ENCODE results near the gene LHFPL6. TPM values are rescaled to one million over a fixed set of nuclear protein-coding genes. Genes with fewer than 3 reads are reported as not detected.

LHFPL6 gene
- total and polyA plus RNA-seq, 10 donors = 6.9 to 49.0 (median 30.5) TPM

GRCh38 chr13:39505151-39505550 lies 97.8 kb downstream of the LHFPL6 start:
- no peaks in the 10 kb centered on the region for H3K27me3 ChIP-seq (replicated peaks in 1 of 7)
- intact Hi-C loops (cut with DNase I; ENCODE audit: low total_unique reads) = no loop called here
- TF ChIP-seq POLR2AphosphoS5 (IDR thresholded peaks at IDR 0.05) = no peak
- TF ChIP-seq CTCF (IDR thresholded peaks at IDR 0.05 in 8 of 11, conservative IDR thresholded peaks at IDR 0.05 in 3 of 11) = no peak
- H3K27ac ChIP-seq = no peak overlapping the region
- no peaks in the 10 kb centered on the region for H3K36me3 ChIP-seq
- no peak for DNase-seq
- H3K4me3 ChIP-seq = no peak overlapping the region
- 77 to 86% (median 79%) methylated on average over 5 of the region's 5 CpGs for WGBS, 5 donors
- H3K9me3 ChIP-seq = peaks cover 0 to 3% (median 0%) of the 10 kb centered on the region in 8 donors
- H3K4me1 ChIP-seq = peaks cover 0 to 6% (median 0%) of the 10 kb centered on the region in 6 donors

- Histone ChIP-seq H3K4me1 (peaks cover 0 to 6% (median 0%) of the 10 kb centered on the region in 6 donors), H3K4me3 (no peak overlapping the region), H3K27ac (no peak overlapping the region), H3K36me3 (no peaks in the 10 kb centered on the region), H3K27me3 (replicated peaks in 1 of 7) (no peaks in the 10 kb centered on the region), H3K9me3 (no peaks in the 10 kb centered on the region)
- intact Hi-C loops (cut with DNase I; ENCODE audit: low total_unique reads) = no loop called here
- no peak for TF ChIP-seq POLR2AphosphoS5 (IDR thresholded peaks at IDR 0.05)
- no peak for TF ChIP-seq POLR2A (IDR thresholded peaks at IDR 0.05)
- TF ChIP-seq CTCF (IDR thresholded peaks at IDR 0.05 in 8 of 11, conservative IDR thresholded peaks at IDR 0.05 in 3 of 11) = no peak
- 87 to 93% (median 91%) methylated on average over 3 of the region's 3 CpGs for WGBS, 5 donors
- DNase-seq = no peak
Measured at GRCh38 chr13:39503048-39503447, 99.9 kb downstream of the LHFPL6 start.

GRCh38 chr13:39501702-39502324 lies 101.2 kb downstream of the LHFPL6 start:
- H3K9me3 ChIP-seq = no peaks in the 10 kb centered on the region
- no peak for DNase-seq
- H3K27ac ChIP-seq = no peak overlapping the region
- no peak overlapping the region for H3K4me3 ChIP-seq
- TF ChIP-seq POLR2AphosphoS5 (IDR thresholded peaks at IDR 0.05) (no peak), CTCF (IDR thresholded peaks at IDR 0.05 in 8 of 11, conservative IDR thresholded peaks at IDR 0.05 in 3 of 11) (no peak), POLR2A (IDR thresholded peaks at IDR 0.05) (no peak)
- no peaks in the 10 kb centered on the region for H3K4me1 ChIP-seq
- H3K36me3 ChIP-seq = no peaks in the 10 kb centered on the region
- H3K27me3 ChIP-seq (replicated peaks in 1 of 7) = no peaks in the 10 kb centered on the region
- intact Hi-C loops (cut with DNase I; ENCODE audit: low total_unique reads) = no loop called here
- WGBS, 5 donors = 68 to 79% (median 77%) methylated on average over 3 of the region's 3 CpGs

GRCh38 chr13:39499604-39500003 lies 103.4 kb downstream of the LHFPL6 start:
- TF ChIP-seq CTCF (IDR thresholded peaks at IDR 0.05 in 8 of 11, conservative IDR thresholded peaks at IDR 0.05 in 3 of 11) (no peak), POLR2AphosphoS5 (IDR thresholded peaks at IDR 0.05) (no peak), POLR2A (IDR thresholded peaks at IDR 0.05) (no peak)
- no peaks in the 10 kb centered on the region for H3K9me3 ChIP-seq
- no peaks in the 10 kb centered on the region for H3K36me3 ChIP-seq
- WGBS, 5 donors = 70 to 89% (median 81%) methylated on average over 3 of the region's 3 CpGs
- H3K4me3 ChIP-seq = no peak overlapping the region
- no peaks in the 10 kb centered on the region for H3K4me1 ChIP-seq
- H3K27ac ChIP-seq = no peak overlapping the region
- H3K27me3 ChIP-seq (replicated peaks in 1 of 7) = no peaks in the 10 kb centered on the region
- intact Hi-C loops (cut with DNase I; ENCODE audit: low total_unique reads) = no loop called here
- no peak for DNase-seq
